ENCODE data around the gene IL10RA. TPM values are rescaled to one million over a fixed set of nuclear protein-coding genes. Genes with fewer than 3 reads are reported as not detected.
"Not testable (repeated sequence)": the region's sequence is repeated elsewhere in the genome, so short reads cannot be mapped to it uniquely, and the experiment has no call there.

Gene IL10RA
- total and polyA plus RNA-seq, 5 donors: 3.1 to 18.5 (median 11.2) TPM

GRCh38 chr11:117978291-117978910 is 7.8 kb upstream of the IL10RA start:
- ATAC-seq; DNase-seq; H3K4me3 ChIP-seq (ENCODE audit: low read length); H3K4me1 ChIP-seq (ENCODE audit: control insufficient read depth, insufficient read depth, low read length); intact Hi-C loops (cut with DNase I); H3K9me3 ChIP-seq (ENCODE audit: control insufficient read depth, low read length); H3K27ac ChIP-seq (ENCODE audit: low read length); H3K27me3 ChIP-seq (ENCODE audit: control insufficient read depth, insufficient read depth): not testable (repeated sequence)
- WGBS: 91% methylated on average over 35 of the region's 36 CpGs

GRCh38 chr11:117978991-117979390 is 7.2 kb upstream of the IL10RA start:
- intact Hi-C loops (cut with DNase I): no loop called here
- ATAC-seq: peak; percentile 67 to 80
- H3K9me3 ChIP-seq (ENCODE audit: control insufficient read depth, low read length): no peaks in the 10 kb centered on the region
- DNase-seq: no peak
- 44% methylated on average over 4 of the region's 4 CpGs for WGBS
- no peak overlapping the region for H3K4me3 ChIP-seq (ENCODE audit: low read length)
- H3K27ac ChIP-seq (ENCODE audit: low read length): no peak overlapping the region
- H3K27me3 ChIP-seq (ENCODE audit: control insufficient read depth, insufficient read depth): no peaks in the 10 kb centered on the region
- H3K4me1 ChIP-seq (ENCODE audit: control insufficient read depth, insufficient read depth, low read length): no peaks in the 10 kb centered on the region

GRCh38 chr11:117979481-117980211 is 6.5 kb upstream of the IL10RA start:
- H3K9me3 ChIP-seq (ENCODE audit: control insufficient read depth, low read length): no peaks in the 10 kb centered on the region
- H3K27ac ChIP-seq (ENCODE audit: low read length): no peak overlapping the region
- H3K27me3 ChIP-seq (ENCODE audit: control insufficient read depth, insufficient read depth): no peaks in the 10 kb centered on the region
- 66% methylated on average over 7 of the region's 7 CpGs for WGBS
- intact Hi-C loops (cut with DNase I): no loop called here
- DNase-seq: no peak
- no peaks in the 10 kb centered on the region for H3K4me1 ChIP-seq (ENCODE audit: control insufficient read depth, insufficient read depth, low read length)
- peak; percentile 48 to 49 for ATAC-seq
- no peak overlapping the region for H3K4me3 ChIP-seq (ENCODE audit: low read length)

GRCh38 chr11:117980280-117980679 is 5.9 kb upstream of the IL10RA start:
- no peaks in the 10 kb centered on the region for H3K9me3 ChIP-seq (ENCODE audit: control insufficient read depth, low read length)
- intact Hi-C loops (cut with DNase I): no loop called here
- WGBS: 34% methylated on average over 2 of the region's 2 CpGs
- no peak for ATAC-seq
- H3K27ac ChIP-seq (ENCODE audit: low read length): no peak overlapping the region
- H3K4me3 ChIP-seq (ENCODE audit: low read length): no peak overlapping the region
- H3K4me1 ChIP-seq (ENCODE audit: control insufficient read depth, insufficient read depth, low read length): no peaks in the 10 kb centered on the region
- H3K27me3 ChIP-seq (ENCODE audit: control insufficient read depth, insufficient read depth): no peaks in the 10 kb centered on the region
- no peak for DNase-seq

GRCh38 chr11:117980720-117981119 is 5.5 kb upstream of the IL10RA start:
- 86% methylated on average over 3 of the region's 3 CpGs for WGBS
- intact Hi-C loops (cut with DNase I): no loop called here
- Histone ChIP-seq H3K27me3 (ENCODE audit: control insufficient read depth, insufficient read depth) (no peaks in the 10 kb centered on the region), H3K4me3 (ENCODE audit: low read length) (no peak overlapping the region), H3K27ac (ENCODE audit: low read length) (no peak overlapping the region), H3K9me3 (ENCODE audit: control insufficient read depth, low read length) (no peaks in the 10 kb centered on the region), H3K4me1 (ENCODE audit: control insufficient read depth, insufficient read depth, low read length) (no peaks in the 10 kb centered on the region)
- ATAC-seq (no peak), DNase-seq (no peak)

GRCh38 chr11:117983163-117983475 is 3.1 kb upstream of the IL10RA start:
- no peak overlapping the region for H3K27ac ChIP-seq (ENCODE audit: low read length)
- DNase-seq (no peak), ATAC-seq (no peak)
- 93% methylated on average over 3 of the region's 3 CpGs for WGBS
- no peak overlapping the region for H3K4me3 ChIP-seq (ENCODE audit: low read length)
- H3K4me1 ChIP-seq (ENCODE audit: control insufficient read depth, insufficient read depth, low read length): no peaks in the 10 kb centered on the region
- H3K27me3 ChIP-seq (ENCODE audit: control insufficient read depth, insufficient read depth): no peaks in the 10 kb centered on the region
- intact Hi-C loops (cut with DNase I): no loop called here
- H3K9me3 ChIP-seq (ENCODE audit: control insufficient read depth, low read length): no peaks in the 10 kb centered on the region

GRCh38 chr11:117984476-117984875 is 1.7 kb upstream of the IL10RA start:
- ATAC-seq (no peak), DNase-seq (no peak)
- 66% methylated on average over 4 of the region's 4 CpGs for WGBS
- intact Hi-C loops (cut with DNase I): no loop called here
- Histone ChIP-seq H3K4me3 (ENCODE audit: low read length) (no peak overlapping the region), H3K4me1 (ENCODE audit: control insufficient read depth, insufficient read depth, low read length) (no peaks in the 10 kb centered on the region), H3K27ac (ENCODE audit: low read length) (no peak overlapping the region), H3K9me3 (ENCODE audit: control insufficient read depth, low read length) (no peaks in the 10 kb centered on the region), H3K27me3 (ENCODE audit: control insufficient read depth, insufficient read depth) (no peaks in the 10 kb centered on the region)

GRCh38 chr11:117986981-117987574 is 884 bp downstream of the IL10RA start:
- ATAC-seq: no peak
- DNase-seq: no peak
- Histone ChIP-seq H3K4me3 (ENCODE audit: low read length) (peak overlapping the region; percentile 52), H3K27ac (ENCODE audit: low read length) (peak overlapping the region; percentile 35), H3K4me1 (ENCODE audit: control insufficient read depth, insufficient read depth, low read length) (no peaks in the 10 kb centered on the region), H3K9me3 (ENCODE audit: control insufficient read depth, low read length) (no peaks in the 10 kb centered on the region), H3K27me3 (ENCODE audit: control insufficient read depth, insufficient read depth) (no peaks in the 10 kb centered on the region)
- 72% methylated on average over 15 of the region's 15 CpGs for WGBS
- intact Hi-C loops (cut with DNase I): no loop called here

GRCh38 chr11:117989351-117990102 is 3.3 kb downstream of the IL10RA start:
- Histone ChIP-seq H3K27me3 (ENCODE audit: control insufficient read depth, insufficient read depth) (no peaks in the 10 kb centered on the region), H3K4me3 (ENCODE audit: low read length) (no peak overlapping the region), H3K27ac (ENCODE audit: low read length) (no peak overlapping the region), H3K9me3 (ENCODE audit: control insufficient read depth, low read length) (no peaks in the 10 kb centered on the region), H3K4me1 (ENCODE audit: control insufficient read depth, insufficient read depth, low read length) (no peaks in the 10 kb centered on the region)
- DNase-seq: peak in 1 of 3 donors; percentile 55
- ATAC-seq: peak in 1 of 2 donors; percentile 9
- WGBS: 88% methylated on average over 13 of the region's 13 CpGs
- intact Hi-C loops (cut with DNase I): no loop called here

- H3K27me3 ChIP-seq (ENCODE audit: control insufficient read depth, insufficient read depth): no peaks in the 10 kb centered on the region
- no peak overlapping the region for H3K4me3 ChIP-seq (ENCODE audit: low read length)
- H3K4me1 ChIP-seq (ENCODE audit: control insufficient read depth, insufficient read depth, low read length): no peaks in the 10 kb centered on the region
- intact Hi-C loops (cut with DNase I): no loop called here
- ATAC-seq (no peak), DNase-seq (no peak)
- WGBS: 77% methylated on average over 4 of the region's 4 CpGs
- H3K9me3 ChIP-seq (ENCODE audit: control insufficient read depth, low read length): no peaks in the 10 kb centered on the region
- no peak overlapping the region for H3K27ac ChIP-seq (ENCODE audit: low read length)
Observed at GRCh38 chr11:117992136-117992535, 5.9 kb downstream of the IL10RA start.

GRCh38 chr11:117992620-117993019 is 6.4 kb downstream of the IL10RA start:
- Histone ChIP-seq H3K4me3 (ENCODE audit: low read length) (no peak overlapping the region), H3K4me1 (ENCODE audit: control insufficient read depth, insufficient read depth, low read length) (no peaks in the 10 kb centered on the region), H3K27ac (ENCODE audit: low read length) (no peak overlapping the region), H3K9me3 (ENCODE audit: control insufficient read depth, low read length) (no peaks in the 10 kb centered on the region), H3K27me3 (ENCODE audit: control insufficient read depth, insufficient read depth) (no peaks in the 10 kb centered on the region)
- WGBS: 89% methylated on average over 2 of the region's 2 CpGs
- no peak for ATAC-seq
- intact Hi-C loops (cut with DNase I): no loop called here
- DNase-seq: no peak

Measured in right cardiac atrium (tissue), 5 donors.